ENCODE data around the gene KIRREL1. TPM values are rescaled to one million over a fixed set of nuclear protein-coding genes. Genes with fewer than 3 reads are reported as not detected.

Gene KIRREL1
- polyA plus RNA-seq (ENCODE audit: insufficient read length in 3 of 3), result 100 to 1,000 TPM; 178 to 185 (median 183) TPM

DNA sequence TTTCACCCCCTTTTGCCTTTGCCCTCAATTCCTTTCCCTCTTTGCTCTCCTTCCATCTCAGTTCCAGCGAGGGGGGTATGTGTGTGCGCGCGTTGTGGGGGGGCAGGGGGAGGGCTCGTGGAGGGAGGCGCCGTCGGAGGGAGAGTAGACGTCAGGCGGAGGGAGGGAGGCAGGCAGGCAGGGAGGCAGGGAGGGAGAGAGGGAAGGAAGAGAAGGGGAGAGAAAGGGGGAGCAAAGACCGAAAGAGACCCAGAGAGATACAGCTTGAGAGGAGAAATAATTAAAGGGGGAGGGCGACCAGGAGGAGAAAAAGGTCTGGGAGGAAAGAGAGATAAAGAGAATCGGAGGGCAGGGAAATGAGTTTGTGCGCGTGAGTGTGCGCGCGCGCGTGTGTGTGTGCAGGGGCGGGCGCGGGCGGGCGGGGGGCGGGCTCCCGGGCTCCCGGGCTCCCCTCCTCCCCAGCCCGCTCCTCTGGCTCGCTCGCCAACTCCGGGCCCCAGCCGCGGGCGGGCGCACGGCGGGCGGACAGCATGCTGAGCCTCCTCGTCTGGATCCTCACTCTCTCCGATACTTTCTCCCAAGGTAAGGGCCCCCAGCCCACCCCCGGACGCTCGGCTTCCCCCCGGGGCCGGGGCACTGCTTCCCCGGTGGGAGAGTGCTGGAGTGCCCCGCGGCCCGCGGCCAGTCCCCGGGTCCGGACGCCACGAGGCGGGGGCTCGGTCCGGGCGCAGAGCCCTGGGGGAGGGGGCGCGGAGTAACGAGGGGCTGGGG, at the start of gene KIRREL1:
TSS of gene KIRREL1 (plus strand) at position 499 of the 771 bp plus-strand sequence. CDS start at position 531, 32 bp downstream.
- DNase-seq (ENCODE audit: low read depth in 3 of 3, low spot score in 2 of 3), result no peak

DNA sequence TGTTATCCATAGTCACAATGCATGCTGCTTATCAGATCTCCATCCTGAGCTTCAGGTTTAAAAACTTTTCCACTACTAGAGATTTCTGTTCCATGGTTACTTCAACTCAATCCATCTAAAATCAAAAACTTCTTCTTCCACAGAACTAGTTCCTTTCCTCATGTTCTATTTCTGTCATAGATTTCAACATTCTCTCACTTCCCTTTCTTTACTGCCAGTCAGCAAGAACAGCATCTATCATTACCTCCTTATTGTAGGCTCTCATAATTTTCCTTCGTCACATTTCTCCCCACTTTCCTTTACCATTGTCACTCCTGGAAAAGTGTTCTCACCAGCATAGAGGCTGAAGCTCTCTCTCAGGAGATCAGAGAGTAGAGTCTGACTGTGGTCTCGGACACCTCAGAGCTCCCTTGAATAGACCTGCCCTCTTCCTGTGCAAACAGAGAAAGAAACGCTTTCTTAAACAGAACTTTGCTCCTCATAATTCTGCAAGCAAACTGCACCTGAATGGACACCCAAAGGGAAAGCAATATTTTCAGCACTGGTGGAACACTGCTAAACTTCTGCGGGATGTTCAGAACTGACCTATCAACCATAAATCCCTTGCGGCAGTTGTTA, 48.7 kb upstream of the KIRREL1 start:
- no peak for DNase-seq (ENCODE audit: low read depth in 3 of 3, low spot score in 2 of 3)

DNA sequence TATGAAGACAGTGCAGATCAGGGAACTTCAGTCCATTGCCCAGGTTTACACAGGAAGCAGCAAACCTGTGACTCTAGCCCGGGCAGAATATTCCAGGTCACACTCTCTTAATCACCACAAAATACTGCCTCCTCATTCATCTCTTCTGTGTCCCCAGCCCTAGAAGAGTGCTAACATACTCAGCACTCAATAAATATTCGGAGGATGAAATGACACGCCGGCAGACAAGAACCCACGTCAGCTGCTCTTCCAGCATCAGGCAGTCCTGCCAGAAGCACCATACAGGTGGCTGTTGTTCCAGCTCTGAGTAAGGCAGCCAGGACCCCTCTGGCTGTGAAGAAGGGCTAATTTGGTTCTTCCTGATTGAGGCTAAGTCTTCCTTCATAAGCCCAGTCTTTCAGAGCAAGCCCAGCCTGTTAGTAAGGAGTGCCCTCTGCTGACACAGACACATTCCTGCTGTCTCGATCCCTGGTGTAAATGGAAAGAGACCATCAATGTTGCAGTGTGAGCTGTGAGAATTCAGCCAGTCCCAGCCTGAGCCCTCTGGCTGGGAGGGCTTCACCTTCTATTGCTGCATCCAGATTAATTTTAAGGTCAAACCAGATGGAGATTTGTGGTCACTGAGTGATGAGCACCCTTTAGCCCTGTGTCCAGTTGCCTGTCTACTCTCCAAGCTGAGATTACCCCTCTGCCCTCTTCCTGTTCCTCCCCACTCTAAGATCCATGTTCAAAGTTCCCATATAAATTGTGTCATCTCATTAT, 45.0 kb upstream of the KIRREL1 start:
- DNase-seq (ENCODE audit: low read depth in 3 of 3, low spot score in 2 of 3), result no peak

DNA sequence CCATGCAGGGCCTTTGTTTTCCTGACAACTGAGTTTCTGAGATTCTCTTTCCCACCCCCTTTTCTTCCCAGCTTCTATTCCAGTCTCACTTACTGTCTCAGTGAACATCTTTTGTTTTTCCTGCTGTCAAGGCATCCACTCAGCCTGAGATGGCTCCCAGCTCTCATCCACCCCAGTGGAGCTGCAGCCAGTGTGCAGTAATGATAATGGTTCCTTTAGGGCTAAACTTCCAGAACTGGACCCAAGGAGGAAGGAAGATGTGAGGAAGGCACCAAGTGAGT, 44.4 kb upstream of the KIRREL1 start:
- no peak for DNase-seq (ENCODE audit: low read depth in 3 of 3, low spot score in 2 of 3)

DNA sequence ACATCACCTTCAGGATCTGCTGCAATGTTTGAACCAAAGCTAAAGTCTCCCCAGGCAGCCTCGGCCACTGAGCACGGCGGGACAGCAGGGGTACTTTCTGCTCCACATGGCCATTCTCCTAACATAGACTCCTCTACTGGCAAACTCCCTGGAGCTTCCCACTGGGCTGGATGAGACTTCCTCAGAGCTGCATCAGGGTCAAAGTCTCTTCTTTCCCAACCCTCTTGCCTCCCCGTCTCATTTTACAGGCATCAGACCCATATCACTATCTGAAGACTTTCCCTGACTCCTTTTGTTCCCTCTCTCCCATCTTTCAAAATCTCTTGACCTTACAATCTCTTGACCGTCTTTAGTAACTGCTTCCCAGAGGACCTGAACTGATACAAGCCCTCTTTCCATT, 42.2 kb upstream of the KIRREL1 start:
- DNase-seq (ENCODE audit: low read depth in 3 of 3, low spot score in 2 of 3), result no peak

DNA sequence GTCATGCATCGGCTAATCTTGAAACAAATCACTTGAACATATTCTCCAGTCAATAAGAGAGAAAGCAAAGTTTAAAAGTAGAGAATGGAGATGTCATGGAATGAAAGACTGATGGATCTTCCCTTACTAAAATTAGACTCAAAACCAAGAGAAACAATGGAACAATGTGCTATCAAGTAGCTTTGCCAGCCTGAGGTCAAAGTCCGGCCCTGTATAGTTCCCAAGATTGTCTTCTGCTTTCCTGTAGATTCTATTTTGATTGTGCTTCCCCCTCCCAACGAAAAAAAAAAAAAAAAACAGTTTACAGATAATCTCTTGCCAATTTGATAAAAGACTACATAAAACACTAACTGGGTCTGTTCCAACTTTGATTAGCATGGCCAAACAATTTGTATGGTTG, 40.8 kb upstream of the KIRREL1 start:
- DNase-seq (ENCODE audit: low read depth in 3 of 3, low spot score in 2 of 3), result no peak

DNA sequence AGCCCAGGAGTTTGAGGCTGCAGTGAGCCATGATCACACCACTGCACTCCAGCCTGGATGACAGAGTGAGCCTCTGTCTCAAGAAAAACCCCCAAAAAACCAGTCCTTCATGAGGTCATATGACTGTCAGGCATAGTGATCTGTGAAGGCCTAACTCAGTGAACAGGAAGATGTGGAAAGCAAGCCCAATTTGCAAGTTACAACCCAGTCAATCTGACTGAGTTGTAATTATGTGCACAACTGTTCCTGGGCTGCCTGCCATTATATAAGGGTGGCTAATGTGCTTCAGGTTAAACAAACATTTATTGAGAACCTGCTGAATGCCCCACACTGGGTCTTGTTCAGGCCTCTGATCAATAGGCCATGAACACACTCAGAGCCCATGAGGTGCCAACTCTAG, 38.2 kb upstream of the KIRREL1 start:
- DNase-seq (ENCODE audit: low read depth in 3 of 3, low spot score in 2 of 3), result no peak

DNA sequence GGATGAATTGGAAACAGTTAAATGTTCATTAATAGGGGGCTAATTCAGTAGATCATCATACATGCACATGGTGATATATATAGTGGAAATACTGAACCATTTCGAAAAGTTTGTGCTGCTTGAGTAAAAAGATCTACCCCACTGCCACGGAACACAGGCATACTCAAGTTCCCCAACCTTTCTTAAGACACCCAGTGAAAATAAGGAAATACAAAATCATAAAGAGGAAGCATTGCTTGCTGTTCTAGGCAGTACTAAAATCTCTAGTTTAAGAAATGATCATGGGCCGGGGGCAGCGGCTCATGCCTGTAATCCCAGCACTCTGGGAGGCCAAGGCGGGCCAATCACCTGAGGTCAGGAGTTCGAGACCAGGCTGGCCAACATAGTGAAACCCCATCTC, 37.6 kb upstream of the KIRREL1 start:
- no peak for DNase-seq (ENCODE audit: low read depth in 3 of 3, low spot score in 2 of 3)

DNA sequence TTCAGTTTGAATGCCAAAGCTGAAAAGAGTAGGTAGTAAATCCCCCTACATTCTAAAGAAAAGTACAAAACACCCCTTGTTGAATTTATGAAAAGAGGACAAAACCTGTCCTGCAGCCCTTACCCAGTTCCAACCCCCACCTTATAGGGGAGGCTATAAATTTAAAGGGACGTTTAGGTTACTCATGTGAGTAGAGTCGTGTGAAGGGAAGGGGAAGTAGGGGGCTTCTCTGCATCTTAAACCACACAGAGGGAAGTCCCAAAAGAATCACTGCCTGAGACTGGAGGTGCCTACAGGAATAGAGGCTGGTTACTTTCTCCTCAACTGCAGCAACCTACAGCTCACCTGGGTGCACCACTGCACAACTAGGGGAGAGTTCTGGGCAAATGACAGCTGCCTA, 36.7 kb upstream of the KIRREL1 start:
- DNase-seq (ENCODE audit: low read depth in 3 of 3, low spot score in 2 of 3), result no peak

DNA sequence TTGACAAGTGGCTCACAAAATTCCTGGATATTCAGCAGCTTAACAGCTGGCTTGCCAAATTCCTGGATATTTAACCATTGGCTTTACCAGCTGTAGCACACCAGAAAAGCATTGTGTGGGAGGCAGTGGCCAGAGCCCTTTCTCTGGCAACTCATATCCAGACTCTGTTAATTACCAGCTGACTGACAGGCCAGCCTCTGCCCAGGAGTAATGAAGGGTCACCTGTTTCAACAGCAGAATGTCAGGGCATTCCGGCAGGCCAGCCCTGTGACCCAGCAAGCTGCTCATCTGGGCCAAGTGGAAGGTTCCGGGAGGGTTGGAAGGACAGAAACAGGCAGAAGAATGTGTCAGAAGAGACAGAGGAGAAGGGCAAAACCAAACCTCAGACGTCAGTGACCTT, 35.2 kb upstream of the KIRREL1 start:
- no peak for DNase-seq (ENCODE audit: low read depth in 3 of 3, low spot score in 2 of 3)

DNA sequence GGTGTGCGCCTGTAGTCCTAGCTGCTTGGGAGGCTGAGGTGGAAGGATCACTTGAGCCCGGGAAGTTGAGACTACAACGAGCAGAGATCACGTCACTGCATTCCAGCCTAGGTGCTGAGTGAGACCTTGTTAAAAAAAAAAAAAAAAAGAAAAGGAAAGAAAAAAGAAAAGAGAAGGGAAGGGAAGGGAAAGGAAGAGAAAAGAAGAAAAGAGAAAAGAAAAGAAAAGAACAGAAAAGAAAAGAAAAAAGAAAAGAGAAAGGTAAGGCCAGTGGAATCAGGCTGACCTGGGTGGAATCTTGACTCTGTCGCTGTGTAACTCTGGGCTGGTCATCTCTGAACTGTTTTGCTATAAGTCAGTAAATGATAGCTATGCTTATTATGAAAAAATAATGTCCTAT, 33.7 kb upstream of the KIRREL1 start:
- DNase-seq (ENCODE audit: low read depth in 3 of 3, low spot score in 2 of 3), result no peak

DNA sequence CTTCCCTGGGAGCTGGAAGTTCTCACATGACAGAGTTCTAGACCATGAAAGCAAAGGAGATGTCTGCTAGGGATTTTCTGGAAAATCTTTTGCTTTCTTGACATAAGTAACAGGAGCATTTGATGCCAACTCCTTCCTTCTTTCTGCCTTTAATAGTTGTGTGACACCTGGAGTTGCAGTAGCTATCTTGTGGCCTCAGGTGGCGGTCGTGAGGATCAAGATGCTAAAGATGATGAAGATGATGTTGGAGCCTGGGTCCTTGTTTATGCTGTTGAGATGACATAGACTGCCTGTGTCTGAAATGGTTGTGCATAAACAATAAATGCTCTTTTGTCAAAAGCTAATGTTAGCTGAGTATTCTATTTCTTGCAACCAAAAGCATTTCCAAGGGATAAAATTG, 32.7 kb upstream of the KIRREL1 start:
- no peak for DNase-seq (ENCODE audit: low read depth in 3 of 3, low spot score in 2 of 3)

DNA sequence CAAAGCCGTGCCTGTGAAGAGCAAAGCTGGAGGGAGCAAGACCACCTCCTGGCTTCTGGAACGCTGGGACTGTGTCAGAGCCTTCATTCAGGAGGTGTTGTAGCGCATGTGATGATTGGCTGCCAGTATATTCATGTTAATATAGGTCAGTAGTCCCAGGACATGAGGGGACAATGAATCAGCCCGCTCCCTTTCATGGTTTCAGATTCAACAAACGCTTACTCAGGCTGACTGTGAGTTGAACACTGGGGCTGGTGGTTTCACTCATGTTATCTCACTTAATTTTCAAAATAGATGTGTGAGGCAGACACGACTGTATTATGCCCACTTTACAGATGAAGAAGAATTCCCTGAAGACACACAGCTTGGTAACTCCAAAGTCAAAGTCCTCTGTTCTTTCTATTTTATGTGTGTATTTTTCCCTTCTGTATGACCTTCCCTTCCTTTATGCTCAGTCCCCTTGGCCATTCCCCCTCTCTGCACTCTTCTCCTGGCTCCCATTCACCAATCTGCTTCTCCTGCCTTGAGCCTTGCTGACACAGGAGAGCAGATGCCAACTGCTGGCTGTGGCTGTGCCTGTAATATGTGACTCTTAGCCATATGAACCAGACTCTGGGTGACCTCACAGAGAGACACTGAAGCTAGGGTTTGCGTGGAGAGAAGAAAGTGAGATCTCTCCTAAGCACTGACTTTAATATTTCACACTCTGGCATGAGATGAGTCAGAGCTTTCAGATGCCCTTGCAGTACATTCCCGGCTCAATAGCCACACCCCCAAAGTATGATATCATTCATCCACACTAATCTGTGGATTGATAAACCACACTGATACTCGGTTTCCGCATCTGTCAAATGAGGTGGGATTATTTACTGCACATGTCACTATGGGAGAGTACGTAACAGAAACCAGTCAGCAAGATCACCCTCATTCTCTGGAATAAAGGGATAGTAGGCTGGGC, 31.4 kb upstream of the KIRREL1 start:
- no peak for DNase-seq (ENCODE audit: low read depth in 3 of 3, low spot score in 2 of 3)

DNA sequence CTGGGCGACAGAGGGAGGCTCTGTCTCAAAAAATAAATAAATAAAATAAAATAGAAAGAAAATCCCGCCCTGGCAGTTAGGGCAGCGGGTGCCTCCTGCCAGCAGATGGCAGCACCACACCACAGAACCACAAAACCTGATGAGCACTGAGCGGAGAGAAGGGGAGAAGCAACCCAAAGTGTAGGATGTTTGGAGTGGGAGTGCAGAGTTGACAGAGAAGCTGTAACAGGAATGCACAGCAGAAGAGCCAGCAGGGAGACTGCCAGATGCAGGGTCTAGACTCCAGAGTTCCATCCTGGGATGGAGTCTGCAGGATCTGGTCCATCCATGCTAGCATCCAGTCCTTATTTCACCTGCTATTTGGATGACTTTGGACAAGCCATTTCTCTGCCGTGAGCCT, 29.7 kb upstream of the KIRREL1 start:
- DNase-seq (ENCODE audit: low read depth in 3 of 3, low spot score in 2 of 3), result peak in 1 of 3 donors; percentile 48

DNA sequence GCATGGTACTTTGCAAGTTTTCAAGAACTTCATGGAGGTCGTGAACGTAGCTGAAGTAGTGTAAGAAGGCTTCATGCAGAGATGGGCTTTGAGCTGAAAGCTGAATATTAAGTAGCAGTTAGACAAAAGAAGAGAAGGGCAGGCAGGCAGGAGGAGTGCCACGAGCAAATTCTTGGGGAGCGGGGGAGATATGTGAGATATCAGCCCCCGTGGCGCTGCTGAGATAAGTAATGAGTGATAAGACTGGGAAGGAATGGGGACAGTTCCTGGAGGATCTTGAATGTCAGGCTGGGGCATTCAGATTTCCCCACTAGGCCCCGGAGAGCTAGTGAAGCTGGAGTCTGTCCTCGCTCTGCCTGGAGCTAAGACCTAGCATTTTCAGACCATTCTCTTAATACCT, 27.9 kb upstream of the KIRREL1 start:
- DNase-seq (ENCODE audit: low read depth in 3 of 3, low spot score in 2 of 3), result no peak

DNA sequence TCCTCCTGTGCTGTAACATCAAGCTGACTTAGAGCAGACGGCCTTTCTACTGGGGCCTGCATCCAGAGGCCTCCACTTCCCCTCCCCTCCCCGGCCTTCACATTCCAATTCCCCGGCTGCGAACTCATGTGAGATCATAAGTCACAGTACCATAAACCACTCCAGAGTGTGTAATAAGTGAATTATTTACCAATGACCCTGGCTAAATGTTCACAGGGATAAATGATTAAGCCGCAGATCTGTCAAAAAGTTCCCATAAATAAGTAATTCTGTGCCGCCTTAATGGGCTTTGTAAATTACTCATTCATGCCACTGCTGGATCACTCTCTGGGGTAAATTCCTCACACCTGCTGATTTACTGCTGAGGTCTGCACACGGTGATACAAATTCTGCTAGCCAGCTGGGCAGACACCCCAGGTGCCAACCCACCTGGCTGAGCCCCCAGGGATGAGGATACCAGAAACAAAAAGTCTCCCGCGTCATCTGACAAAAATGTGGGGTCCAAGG, 27.4 kb upstream of the KIRREL1 start:
- DNase-seq (ENCODE audit: low read depth in 3 of 3, low spot score in 2 of 3), result peak; percentile 78 to 79 (median 78)

DNA sequence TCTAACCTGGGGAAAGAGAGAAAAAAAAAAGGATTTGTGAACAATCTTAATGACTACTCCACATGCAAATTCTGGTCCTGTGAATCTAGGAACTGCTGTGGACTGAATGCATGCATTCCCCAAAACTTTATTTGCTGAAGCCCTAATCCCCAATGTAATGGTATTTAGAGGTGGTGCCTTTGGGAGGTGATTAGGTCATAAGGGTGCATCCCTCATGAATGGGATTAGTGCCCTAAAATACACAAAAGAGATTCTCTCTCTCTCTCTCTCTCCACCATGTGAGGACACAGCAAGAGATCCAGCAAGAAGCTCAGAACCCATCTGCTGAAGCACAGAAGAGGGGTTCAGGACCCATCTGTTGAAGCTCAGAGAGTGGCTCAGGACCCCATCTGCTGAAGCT, 26.2 kb upstream of the KIRREL1 start:
- no peak for DNase-seq (ENCODE audit: low read depth in 3 of 3, low spot score in 2 of 3)

DNA sequence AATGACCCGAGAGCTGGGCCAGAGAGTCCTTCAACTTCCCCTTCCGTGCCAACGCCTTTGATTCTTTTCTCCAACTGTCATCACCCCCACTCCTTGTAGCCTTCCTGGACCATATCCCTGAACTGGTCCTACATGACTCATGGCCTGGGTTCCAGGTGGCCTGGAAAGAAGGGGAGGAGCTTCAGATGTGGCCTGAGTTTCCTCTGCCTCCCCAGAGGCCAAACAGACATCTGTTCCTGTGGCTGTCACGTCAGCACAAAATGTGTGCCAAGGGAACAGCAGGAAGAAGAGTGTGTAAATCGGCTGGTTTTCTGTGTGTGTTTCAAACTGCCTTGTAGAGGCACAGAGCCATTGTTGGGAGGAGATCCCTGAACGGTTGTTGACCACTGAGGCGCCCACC, 24.9 kb upstream of the KIRREL1 start:
- no peak for DNase-seq (ENCODE audit: low read depth in 3 of 3, low spot score in 2 of 3)

DNA sequence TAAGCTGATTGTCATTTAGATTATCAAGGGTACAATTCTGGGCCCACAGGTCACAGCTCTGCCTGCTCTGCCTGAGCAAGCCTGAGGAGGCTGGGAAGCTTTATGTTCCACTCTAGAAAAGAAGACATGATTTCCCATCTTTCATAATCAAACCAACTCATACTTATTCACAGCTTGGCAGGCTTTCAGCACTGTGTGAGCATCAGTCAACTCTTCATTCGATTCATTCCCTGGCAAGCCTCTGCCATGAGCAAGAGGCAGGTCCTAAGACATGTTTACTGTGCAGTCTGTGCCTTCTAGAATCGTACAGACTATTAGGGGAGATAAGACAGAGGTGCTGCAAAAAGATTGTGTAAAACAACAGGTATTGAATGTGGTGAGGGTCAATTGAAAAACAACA, 24.5 kb upstream of the KIRREL1 start:
- no peak for DNase-seq (ENCODE audit: low read depth in 3 of 3, low spot score in 2 of 3)

DNA sequence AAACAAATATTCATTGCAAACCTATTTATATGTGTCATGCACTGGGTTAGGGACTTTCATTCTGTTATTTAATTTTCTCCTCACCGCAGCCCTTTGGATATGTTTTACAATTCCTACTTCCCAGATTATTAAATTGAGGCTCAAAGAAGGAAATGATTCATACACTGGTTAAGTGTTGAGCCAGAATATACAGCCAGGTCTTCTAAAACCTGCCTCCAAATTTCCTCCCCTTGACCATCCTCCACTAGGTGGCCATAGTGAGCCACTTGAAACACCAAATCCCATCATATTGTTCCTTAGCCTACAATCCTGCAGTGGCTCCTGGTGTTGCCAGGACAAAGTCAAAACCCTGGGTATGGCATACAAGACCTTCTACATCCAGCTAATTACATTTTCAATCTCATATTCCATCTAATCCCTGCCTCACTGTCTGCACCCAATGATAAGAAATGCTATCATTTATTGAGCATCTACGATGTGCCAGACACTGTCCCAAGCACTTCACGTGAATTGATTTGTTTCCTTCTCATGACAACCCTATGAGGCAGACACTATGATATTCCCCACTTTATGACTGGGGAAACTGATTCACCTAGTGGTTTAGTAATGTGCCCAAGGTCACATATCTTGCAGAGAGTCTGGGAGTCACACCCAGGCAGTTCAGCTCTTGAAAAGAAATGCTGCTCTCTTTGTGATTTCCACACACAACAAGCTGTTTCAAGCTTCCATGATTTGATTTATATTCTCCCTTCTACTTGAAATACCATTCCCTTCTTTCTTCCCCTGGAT, 23.6 kb upstream of the KIRREL1 start:
- DNase-seq (ENCODE audit: low read depth in 3 of 3, low spot score in 2 of 3), result no peak

Measured in right renal cortex interstitium (tissue), 3 donors.